Measurements from ENCODE around the gene THADA. TPM values are rescaled to one million over a fixed set of nuclear protein-coding genes. Genes with fewer than 3 reads are reported as not detected.
"Not testable (repeated sequence)": the region's sequence is repeated elsewhere in the genome, so short reads cannot be mapped to it uniquely, and the experiment has no call there.

Gene THADA
- polyA plus RNA-seq, 1 experiment = 21.6 TPM

GRCh38 chr2:43605079-43605655 is 9.3 kb upstream of the THADA start:
- TF ChIP-seq CTCF (IDR thresholded peaks at IDR 0.05; ENCODE audit: insufficient read depth, low read depth, low read length) = peak; percentile 64
- no peaks in the 10 kb centered on the region for H3K27me3 ChIP-seq (ENCODE audit: control insufficient read depth, insufficient read depth, low read length)
- ChIA-PET CTCF (interaction anchor here (0.9 to 2.0 kb wide), 5 partner anchors 8 to 777 kb away, joined by 3 to 8 read pairs (median 3); partner anchors contain the start of gene THADA), POLR2A (no interaction called here)
- no peak overlapping the region for H3K4me3 ChIP-seq (ENCODE audit: low read depth, low read length)
- DNase-seq (ENCODE audit: low read depth) = no peak
- H3K36me3 ChIP-seq (ENCODE audit: control insufficient read depth, insufficient read depth, low read length) = no peaks in the 10 kb centered on the region

DNA sequence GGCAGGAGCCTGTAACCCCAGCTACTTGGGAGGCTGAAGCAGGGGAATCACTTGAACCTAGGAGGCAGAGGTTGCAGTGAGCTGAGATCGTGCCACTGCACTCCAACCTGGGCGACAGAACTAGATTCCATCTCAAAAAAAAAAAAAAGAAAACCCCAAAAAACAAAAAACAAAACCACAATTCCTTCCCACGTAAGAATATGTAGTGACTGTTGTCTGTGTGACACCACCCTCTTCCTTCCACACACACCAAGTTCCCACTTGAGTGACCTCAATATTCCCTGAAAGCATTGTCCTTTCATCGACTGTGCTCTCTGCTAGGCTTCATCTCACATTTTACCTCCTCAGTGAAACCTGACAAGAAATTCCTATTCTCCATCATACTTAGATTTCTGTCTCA is 8.8 kb upstream of the THADA start:
- H3K4me3 ChIP-seq (ENCODE audit: low read depth, low read length) = no peak overlapping the region
- no peak for DNase-seq (ENCODE audit: low read depth)
- ChIA-PET POLR2A (no interaction called here), CTCF (interaction anchor here (0.9 to 2.0 kb wide), 4 partner anchors 8 to 70 kb away, joined by 3 to 8 read pairs (median 4); partner anchors contain the start of gene THADA)
- no peaks in the 10 kb centered on the region for H3K27me3 ChIP-seq (ENCODE audit: control insufficient read depth, insufficient read depth, low read length)
- no peak for TF ChIP-seq CTCF (IDR thresholded peaks at IDR 0.05; ENCODE audit: insufficient read depth, low read depth, low read length)
- H3K36me3 ChIP-seq (ENCODE audit: control insufficient read depth, insufficient read depth, low read length) = no peaks in the 10 kb centered on the region

DNA sequence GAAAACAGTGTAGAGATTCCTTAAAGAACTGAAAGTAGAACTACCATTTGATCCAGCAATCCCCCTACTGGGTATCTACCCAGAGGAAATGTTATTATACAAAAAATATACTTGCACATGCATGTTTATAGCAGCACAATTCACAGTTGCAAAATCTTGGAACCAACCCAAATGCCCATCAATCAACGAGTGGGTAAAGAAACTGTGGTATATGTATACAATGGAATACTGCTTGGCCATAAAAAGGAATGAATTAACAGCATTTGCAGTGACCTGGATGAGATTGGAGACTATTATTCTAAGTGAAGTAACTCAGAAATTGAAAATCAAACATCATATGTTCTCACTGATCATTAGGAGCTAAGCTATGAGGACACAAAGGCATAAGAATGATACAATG is 4.8 kb upstream of the THADA start:
- H3K27me3 ChIP-seq (ENCODE audit: control insufficient read depth, insufficient read depth, low read length); H3K4me3 ChIP-seq (ENCODE audit: low read depth, low read length); POLR2A ChIA-PET; H3K36me3 ChIP-seq (ENCODE audit: control insufficient read depth, insufficient read depth, low read length); DNase-seq (ENCODE audit: low read depth): not testable (repeated sequence)
- CTCF ChIA-PET = interaction anchor here (5.4 kb wide), 1 partner anchor 9 kb away, joined by 39 read pairs; no protein-coding TSS in a partner anchor

DNA sequence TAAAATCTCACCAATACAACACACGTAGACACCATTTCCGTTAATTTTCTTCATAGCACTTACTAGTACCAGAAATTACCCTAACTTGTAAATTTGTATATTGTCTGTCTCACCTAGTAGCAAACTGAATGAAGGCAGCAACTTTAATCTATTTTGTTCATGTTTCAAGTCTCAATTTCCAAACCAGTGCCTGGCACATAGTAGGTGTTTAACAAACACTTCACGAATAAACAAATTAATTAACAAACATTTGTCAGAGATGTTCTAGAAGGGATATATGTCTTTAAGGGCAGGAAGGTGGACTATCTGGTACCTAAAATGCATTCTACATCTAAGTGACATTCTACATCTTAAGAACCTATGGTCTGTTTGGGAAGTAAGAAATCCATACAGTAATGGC is 963 bp downstream of the THADA start:
- no peak for TF ChIP-seq CTCF (IDR thresholded peaks at IDR 0.05; ENCODE audit: insufficient read depth, low read depth, low read length)
- Histone ChIP-seq H3K4me3 (ENCODE audit: low read depth, low read length) (peak overlapping the region; percentile 62), H3K36me3 (ENCODE audit: control insufficient read depth, insufficient read depth, low read length) (peaks cover 1% of the 10 kb centered on the region; the same call in 1 of the 2 replicates), H3K27me3 (ENCODE audit: control insufficient read depth, insufficient read depth, low read length) (no peaks in the 10 kb centered on the region)
- CTCF ChIA-PET = no interaction called here
- POLR2A ChIA-PET = no interaction called here
- DNase-seq (ENCODE audit: low read depth) = no peak

- TF ChIP-seq CTCF (IDR thresholded peaks at IDR 0.05; ENCODE audit: insufficient read depth, low read depth, low read length) = no peak
Observed at GRCh38 chr2:43593254-43593653, 2.6 kb downstream of the THADA start.

GRCh38 chr2:43592443-43592842 is 3.4 kb downstream of the THADA start:
- H3K4me3 ChIP-seq (ENCODE audit: low read depth, low read length) = no peak overlapping the region
- DNase-seq (ENCODE audit: low read depth) = no peak
- no peaks in the 10 kb centered on the region for H3K27me3 ChIP-seq (ENCODE audit: control insufficient read depth, insufficient read depth, low read length)
- CTCF ChIA-PET = interaction anchor here (1.2 kb wide), 1 partner anchor 16 kb away, joined by 3 read pairs; no protein-coding TSS in a partner anchor
- peaks cover 1% of the 10 kb centered on the region; the same call in 1 of the 2 replicates for H3K36me3 ChIP-seq (ENCODE audit: control insufficient read depth, insufficient read depth, low read length)
- POLR2A ChIA-PET = no interaction called here
- peak; percentile 13; the same call in 1 of the 2 replicates for TF ChIP-seq CTCF (IDR thresholded peaks at IDR 0.05; ENCODE audit: insufficient read depth, low read depth, low read length)

More at GRCh38 chr2:43593254-43593653, 2.6 kb downstream of the THADA start:
- Histone ChIP-seq H3K36me3 (ENCODE audit: control insufficient read depth, insufficient read depth, low read length) (peaks cover 1% of the 10 kb centered on the region; the same call in 1 of the 2 replicates), H3K27me3 (ENCODE audit: control insufficient read depth, insufficient read depth, low read length) (no peaks in the 10 kb centered on the region), H3K4me3 (ENCODE audit: low read depth, low read length) (no peak overlapping the region)
- ChIA-PET CTCF (interaction anchor here (1.2 to 1.6 kb wide), 2 partner anchors 15 to 16 kb away, joined by 3 to 5 read pairs; no protein-coding TSS in a partner anchor), POLR2A (no interaction called here)
- DNase-seq (ENCODE audit: low read depth) = no peak

All from BJ (cell line).